Activated effector memory CD4-positive, alpha-beta T cell treated with anti-CD3 and anti-CD28 coated beads, Interleukin-2, amount 50 U/mL, for 16 hours (primary cell): Measurements from ENCODE around the gene PSENEN.

Source experiments
- DNase-seq: peaks from one replicate; pipeline ENCODE4 v3.0.0-alpha.2; 2020

The PSENEN gene

DNA sequence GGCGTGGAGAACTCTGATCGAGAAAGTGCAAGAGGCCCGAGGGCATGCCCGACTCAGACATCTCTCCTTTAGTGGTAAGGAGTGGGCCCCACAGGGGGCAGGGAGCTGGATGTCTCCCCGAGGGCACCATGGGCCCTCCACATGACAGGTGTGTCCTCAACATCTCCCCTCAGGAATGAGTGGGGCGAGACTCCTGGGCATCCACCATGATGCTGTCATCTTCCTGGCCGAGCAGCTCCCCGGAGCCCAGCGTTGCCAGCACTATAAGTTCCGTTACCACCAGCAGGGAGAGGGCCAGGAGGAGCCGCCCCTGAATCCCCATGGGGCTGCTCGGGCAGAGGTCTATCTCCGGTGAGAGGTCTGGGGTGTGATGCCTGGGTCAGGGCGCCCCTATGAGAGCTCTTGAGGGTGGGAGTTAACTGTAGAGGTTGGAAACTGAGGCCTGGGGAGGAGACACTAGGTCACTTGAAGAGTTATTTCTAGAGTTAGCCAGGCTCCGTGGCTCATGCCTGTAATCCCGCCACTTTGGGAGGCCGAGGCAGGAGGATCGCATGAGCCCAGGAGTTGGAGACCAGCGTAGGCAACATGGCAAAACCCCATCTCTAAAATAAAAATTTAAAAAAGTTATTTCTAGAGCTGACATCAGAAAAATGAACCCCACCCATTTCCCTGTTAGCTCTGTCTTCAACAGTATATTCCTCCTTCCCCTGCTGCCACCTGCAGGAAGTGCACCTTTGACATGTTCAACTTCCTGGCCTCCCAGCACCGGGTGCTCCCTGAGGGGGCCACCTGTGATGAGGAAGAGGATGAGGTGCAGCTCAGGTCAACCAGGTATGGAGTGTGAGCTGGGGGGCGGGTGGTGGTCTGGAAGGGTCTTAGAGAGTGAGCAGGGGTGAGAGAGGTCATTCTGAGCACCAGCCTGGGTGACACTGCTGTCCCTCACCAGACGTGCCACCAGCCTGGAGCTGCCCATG, 8.3 kb upstream of the PSENEN start:
- DNase-seq = no peak

GRCh38 chr19:35738021-35738886, 7.2 kb upstream of the PSENEN start:
- DNase-seq = no peak

DNA sequence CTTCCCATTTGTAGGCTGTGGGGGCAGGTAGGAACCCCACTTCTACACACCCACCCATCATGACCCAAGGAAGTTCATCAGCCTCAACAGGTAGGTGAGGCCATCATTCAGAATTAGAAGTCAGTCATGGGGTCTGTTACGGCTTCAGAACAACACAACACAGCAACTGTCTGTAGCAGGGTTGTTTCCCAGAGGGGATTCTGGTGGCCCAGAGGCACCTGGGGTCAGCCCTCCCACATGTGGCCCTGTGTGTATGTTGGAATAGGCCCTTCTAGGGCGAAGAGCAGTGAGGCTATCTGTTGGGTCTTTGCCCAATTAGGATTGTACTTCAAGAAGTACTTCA, 6.6 kb upstream of the PSENEN start:
- no peak for DNase-seq

GRCh38 chr19:35739275-35740107, 6.0 kb upstream of the PSENEN start:
- no peak for DNase-seq

DNA sequence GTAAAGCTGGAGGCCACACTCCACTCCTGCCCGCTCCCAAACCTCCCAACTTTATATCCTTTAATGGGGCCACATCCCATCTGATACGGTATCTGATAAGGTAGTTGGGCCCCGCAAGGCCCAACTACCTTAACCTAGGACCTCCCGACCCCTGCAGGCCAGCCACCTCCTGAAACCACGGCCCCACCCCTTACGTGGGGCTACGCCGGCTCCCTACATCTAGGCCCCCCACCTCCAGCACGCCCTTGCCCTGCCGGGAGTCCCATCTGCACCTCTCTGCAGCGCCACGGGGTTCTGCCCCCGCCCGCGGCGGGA, 5.4 kb upstream of the PSENEN start:
- DNase-seq = no peak

DNA sequence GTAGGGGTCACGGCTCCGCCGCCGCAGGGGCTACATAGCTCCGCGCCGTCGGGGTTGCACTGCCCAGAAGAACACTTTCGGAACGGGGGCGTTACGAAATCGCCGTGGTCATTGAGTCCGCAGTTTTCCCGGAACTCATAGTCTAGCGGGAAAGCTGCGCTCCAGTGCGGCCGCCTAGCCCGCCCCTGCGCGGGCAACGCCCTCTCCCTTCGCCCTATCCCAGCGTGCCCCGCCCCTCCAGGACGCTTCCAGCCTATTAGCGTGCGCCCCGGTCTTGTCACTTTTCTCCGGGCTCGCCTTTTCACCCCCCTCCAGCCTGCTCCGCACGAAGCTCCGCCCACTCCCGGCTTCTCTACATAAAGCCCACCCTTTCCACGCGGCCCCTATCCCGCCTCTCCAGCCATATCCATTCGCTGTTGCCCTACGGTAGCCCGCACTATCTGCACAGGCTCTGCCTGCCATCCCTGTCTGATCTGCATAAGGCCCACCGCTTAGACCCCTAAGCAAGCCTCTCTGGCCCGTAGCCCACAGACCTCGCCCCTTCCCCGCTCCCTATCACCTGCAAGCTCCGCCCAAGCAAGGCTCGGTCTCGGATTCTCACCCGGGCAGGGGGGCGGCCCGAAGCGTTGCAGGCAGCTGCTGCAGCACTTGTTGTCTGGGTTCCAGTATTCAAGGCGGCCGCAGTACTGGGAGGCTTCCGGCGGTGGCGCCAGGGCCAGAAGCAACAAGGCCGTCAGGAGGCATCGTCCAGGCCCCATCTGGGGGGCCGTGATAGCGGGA, 4.8 kb upstream of the PSENEN start:
- peak; percentile 99 for DNase-seq

GRCh38 chr19:35741203-35741515, 4.3 kb upstream of the PSENEN start:
- DNase-seq = no peak

GRCh38 chr19:35742121-35742724, 3.2 kb upstream of the PSENEN start, which contains the start of gene IGFLR1:
IGFLR1 (minus strand) TSS chr19:35742452; CDS start chr19:35741180, 1,272 bp downstream.
- peak; percentile 90 for DNase-seq

DNA sequence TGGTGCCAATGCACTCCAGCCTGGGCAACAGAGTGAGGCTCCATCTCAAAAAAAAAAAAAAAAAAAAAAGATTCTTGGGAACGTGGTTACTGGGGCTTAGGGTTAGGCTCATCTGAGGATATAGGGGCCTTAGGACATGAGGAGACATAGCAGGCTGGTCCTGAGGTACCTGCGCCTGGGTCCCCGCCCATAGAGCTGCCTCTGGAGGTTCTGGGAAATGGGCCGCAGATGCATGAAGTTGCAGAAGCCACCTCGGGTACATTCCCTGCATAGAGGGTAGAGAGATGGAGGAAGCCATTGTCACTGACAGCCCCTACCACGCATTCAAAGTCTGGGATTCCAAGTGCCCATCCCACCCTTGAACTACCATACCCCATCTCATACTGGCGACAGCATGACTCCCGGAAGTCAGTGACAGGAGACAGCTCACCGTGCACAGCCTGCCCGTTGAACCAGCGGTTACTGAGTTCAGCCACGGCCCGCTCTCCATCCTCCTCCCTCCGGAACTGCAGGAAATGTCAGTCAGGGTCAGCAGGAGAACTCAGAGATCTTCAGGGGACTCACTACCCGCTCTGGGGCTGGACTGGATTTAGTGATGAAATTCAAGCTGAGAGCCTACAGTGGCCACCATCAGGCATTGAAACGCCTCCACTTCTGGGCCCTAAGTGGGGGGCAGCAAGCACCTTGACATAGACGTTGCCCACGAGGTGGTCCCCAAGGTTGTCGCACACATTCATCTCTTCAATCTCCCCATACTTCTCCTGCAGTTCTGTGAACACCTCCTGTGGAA, 1.6 kb upstream of the PSENEN start:
- DNase-seq = no peak

- peak; percentile 97 for DNase-seq
Observed at GRCh38 chr19:35744430-35745327, 772 bp upstream of the PSENEN start.

GRCh38 chr19:35746087-35746462, 624 bp downstream of the PSENEN start:
- no peak for DNase-seq

DNA sequence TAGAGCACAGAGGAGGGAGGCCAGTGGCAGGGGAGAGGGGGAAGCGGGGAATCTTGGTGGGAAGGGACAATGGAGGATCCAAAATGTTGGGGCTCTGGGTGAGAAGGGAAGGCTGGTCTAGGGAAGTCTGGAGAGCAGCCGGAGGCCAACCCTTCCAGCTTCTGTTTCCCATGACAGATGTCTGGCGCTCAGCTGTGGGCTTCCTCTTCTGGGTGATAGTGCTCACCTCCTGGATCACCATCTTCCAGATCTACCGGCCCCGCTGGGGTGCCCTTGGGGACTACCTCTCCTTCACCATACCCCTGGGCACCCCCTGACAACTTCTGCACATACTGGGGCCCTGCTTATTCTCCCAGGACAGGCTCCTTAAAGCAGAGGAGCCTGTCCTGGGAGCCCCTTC, 1.1 kb downstream of the PSENEN start:
- DNase-seq = no peak

DNA sequence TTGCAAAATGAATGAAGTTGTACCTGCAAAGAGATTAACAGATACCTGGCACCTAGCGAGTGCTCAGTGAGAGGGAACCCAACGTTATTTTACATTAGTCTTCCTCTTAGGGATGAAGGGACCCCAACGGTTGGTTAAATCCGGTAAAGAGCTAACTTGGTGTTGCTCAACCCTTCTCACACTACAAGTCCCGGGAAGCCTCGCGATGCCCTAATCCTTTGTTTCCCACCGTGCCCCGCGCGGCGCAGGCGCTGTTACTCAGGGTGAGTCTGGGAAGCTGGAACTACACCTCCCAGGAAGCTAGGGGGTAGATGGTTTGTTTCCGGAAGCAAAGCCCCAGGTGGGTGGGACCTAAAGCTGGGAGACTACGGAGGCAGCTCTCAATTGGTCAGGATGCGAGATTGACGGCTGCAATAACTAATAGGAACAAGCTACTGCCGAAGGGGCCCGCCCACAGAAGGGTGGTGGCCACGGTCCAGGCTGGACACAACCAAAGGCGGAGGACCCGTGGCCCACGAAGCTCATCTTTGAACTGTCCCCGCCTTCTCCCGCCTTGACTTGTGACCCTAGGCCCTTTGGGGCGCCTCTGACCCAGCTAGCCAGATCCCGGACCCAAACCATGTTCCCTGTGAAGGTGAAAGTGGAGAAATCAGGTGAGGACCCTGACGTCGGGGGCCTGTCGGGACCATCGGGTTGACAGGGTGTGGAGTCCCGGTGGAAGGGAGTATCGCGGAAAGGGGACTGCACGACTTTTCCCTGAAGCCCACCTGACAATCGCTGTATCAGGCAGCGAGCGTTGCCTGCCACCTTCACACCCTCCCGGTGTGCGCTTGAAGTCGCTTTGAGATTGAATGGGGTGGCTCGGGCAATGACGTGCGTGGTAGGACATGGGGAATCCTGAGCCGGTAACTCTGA, 2.9 kb downstream of the PSENEN start, which contains the start of gene LIN37:
TSS of gene LIN37 (plus strand) at position 471 of the 915 bp plus-strand sequence. CDS start at position 620, 149 bp downstream.
- peak; percentile 100 for DNase-seq

GRCh38 chr19:35750167-35750566, 4.7 kb downstream of the PSENEN start:
- DNase-seq = no peak

GRCh38 chr19:35751839-35752745, 6.6 kb downstream of the PSENEN start:
- DNase-seq = no peak

DNA sequence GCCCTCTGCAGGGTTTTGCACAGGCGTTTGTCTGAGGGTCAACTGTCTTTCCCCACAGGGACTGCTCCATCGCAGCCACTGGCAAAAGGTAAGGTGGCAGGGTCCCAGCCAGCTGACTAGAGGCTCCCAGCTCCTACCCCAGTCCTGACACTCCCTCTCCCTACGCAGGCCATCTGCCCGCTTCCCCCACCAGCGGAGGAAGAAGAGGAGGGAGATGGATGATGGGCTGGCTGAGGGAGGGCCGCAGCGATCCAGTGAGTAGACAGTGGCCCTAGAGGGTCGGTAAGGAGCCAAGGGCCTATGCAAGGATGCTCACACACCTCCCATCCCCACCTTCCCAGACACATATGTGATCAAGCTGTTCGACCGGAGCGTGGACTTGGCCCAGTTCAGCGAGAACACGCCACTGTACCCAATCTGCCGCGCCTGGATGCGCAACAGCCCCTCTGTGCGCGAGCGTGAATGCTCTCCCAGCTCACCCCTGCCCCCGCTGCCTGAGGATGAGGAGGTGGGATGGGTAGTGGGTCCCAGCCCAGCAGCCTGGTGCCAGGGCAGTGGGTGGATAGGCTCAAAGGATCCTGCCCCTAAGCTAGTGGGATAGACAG, 7.4 kb downstream of the PSENEN start:
- DNase-seq = no peak
